ENCODE data around the gene PIH1D1.
A peak's percentile ranks its signal among the peaks of the same experiment; 100 is the strongest.

Gene PIH1D1

DNA sequence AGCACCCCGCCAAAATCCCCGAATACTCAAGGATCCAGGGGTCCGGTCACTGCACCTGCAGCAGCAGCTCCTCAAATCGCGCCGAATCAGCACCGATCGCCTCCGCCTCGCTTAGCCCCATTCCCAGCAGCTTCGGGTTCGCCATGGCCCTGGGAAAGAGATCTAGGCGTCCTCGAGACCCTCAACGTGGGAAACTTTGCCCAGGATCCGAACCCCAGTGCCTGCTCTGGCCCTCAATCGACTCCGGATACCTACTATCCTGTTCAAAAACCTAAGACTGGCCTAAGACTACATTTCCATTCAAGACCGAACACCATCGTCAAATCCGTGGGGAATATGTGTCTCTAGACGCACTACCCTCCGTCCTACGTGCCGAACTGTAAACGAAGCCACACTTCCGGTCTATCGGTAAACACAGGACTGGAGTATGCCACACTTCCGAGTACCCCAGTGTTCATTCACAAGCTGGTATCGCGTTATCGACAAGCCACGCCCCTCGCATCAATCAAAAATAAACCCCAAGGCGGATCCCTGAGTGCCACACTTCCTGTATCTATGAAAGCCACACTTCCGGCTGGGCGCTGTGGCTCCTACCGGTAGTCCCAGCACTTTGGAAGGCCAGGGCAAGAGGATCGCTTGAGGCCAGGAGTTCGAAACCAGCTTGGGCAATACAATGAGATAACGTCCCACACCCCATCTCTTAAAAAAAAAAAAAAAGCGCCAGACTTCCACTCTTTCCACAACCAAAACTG, at the start of gene PIH1D1:
PIH1D1 (minus strand) TSS at position 385 of the 752 bp plus-strand sequence; CDS start at position 145, 240 bp downstream.
- H3K4me3 ChIP-seq (ENCODE audit: low read depth, low read length) = peak within 1 kb of the TSS; percentile 93
- TF ChIP-seq, protein P1, sequence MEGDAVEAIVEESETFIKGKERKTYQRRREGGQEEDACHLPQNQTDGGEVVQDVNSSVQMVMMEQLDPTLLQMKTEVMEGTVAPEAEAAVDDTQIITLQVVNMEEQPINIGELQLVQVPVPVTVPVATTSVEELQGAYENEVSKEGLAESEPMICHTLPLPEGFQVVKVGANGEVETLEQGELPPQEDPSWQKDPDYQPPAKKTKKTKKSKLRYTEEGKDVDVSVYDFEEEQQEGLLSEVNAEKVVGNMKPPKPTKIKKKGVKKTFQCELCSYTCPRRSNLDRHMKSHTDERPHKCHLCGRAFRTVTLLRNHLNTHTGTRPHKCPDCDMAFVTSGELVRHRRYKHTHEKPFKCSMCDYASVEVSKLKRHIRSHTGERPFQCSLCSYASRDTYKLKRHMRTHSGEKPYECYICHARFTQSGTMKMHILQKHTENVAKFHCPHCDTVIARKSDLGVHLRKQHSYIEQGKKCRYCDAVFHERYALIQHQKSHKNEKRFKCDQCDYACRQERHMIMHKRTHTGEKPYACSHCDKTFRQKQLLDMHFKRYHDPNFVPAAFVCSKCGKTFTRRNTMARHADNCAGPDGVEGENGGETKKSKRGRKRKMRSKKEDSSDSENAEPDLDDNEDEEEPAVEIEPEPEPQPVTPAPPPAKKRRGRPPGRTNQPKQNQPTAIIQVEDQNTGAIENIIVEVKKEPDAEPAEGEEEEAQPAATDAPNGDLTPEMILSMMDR (conservative IDR thresholded peaks at IDR 0.05; ENCODE audit: low read depth, low read length) = peak; percentile 36
- DNase-seq (ENCODE audit: low read depth) = peak; percentile 100

DNA sequence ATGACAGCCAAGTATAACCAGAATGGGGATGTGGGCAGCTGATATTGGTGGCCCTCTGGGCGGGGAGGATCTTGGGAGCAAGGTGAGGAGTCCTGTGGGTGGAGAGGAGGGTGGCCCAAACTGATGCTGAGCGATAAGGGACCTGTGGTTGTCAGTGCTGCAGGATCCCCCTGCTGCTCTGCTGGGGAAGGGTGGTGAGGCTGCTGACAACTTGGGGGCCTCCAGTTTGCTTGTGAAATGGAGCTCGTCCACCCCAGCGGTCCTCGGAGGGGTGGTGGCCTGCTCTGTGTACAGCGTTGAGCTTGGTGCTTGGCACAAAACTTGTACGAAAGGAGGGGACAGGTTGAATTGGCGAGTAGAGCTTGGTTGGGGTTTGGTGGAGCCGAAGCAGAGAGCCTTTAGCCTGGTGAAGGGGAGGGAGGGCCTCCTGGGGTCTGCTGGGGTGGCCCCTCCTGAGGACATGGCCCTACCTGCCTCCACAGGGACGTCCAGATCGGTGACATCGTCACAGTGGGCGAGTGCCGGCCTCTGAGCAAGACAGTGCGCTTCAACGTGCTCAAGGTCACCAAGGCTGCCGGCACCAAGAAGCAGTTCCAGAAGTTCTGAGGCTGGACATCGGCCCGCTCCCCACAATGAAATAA, 47.5 kb upstream of the PIH1D1 start:
- no peak overlapping the region for H3K4me3 ChIP-seq (ENCODE audit: low read depth, low read length)
- TF ChIP-seq, protein P1 (conservative IDR thresholded peaks at IDR 0.05; ENCODE audit: low read depth, low read length) = no peak
- DNase-seq (ENCODE audit: low read depth) = no peak

DNA sequence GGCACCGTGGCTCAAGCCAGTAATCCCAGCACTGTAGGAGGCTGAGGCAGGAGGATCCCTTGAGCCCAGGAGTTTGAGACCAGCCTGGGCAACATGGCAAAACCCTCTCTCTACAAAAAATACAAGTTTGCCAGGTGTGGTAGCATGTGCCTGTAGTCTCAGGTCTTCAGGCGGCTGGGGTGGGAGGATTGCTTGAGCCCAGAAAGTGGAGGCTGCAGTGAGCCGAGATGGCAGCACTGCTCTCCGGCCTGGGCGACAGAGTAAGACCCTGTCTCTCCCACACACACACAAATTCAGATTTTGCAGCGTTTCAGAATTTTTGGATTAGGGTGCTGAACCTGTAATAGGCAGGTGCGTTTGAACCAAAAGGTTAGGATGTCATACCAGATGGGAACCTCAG, 46.9 kb upstream of the PIH1D1 start:
- no peak overlapping the region for H3K4me3 ChIP-seq (ENCODE audit: low read depth, low read length)
- TF ChIP-seq, protein P1 (conservative IDR thresholded peaks at IDR 0.05; ENCODE audit: low read depth, low read length) = no peak
- no peak for DNase-seq (ENCODE audit: low read depth)

DNA sequence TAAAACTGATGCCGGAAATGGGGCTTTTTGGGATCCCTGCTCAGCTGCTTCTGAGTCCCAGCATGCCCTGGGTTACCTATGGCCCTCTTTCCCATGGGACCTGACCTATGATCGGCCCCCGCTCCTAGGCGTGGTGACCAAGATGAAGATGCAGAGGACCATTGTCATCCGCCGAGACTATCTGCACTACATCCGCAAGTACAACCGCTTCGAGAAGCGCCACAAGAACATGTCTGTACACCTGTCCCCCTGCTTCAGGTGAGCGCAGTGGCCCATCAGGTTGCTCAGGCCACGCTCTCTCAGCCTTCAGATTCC, 46.1 kb upstream of the PIH1D1 start:
- DNase-seq (ENCODE audit: low read depth) = no peak
- peak overlapping the region; percentile 90 for H3K4me3 ChIP-seq (ENCODE audit: low read depth, low read length)
- TF ChIP-seq, protein P1 (conservative IDR thresholded peaks at IDR 0.05; ENCODE audit: low read depth, low read length) = no peak

DNA sequence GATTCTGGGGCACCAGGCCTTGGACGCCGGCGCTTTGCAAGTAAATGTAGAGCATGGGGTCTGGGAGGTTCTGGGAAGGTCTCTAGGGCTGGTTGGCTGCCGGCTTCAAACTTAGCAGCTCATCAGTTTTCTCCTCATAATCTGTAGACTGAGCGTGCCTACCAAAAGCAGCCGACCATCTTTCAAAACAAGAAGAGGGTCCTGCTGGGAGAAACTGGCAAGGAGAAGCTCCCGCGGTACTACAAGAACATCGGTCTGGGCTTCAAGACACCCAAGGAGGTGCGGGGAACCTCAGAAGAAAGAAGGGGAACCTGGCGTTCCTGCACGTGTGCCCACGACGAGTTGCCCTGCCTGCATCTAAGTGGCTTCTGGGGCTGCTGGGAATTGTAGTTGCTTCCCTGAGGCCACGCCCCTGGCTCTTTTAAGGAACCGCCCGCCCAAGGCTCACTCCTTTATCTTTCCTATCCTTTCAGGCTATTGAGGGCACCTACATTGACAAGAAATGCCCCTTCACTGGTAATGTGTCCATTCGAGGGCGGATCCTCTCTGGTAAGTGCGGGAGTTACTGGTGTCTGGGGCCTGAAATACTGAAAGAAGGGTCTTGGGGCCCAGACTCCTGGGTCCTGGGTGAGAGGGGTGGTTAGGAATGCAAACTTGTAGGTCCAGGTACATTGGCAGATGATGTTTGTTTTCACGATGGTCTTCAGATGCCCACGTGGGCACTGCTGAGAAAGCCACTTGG, 45.6 kb upstream of the PIH1D1 start:
- TF ChIP-seq, protein P1 (conservative IDR thresholded peaks at IDR 0.05; ENCODE audit: low read depth, low read length) = no peak
- DNase-seq (ENCODE audit: low read depth) = peak; percentile 71
- peak overlapping the region; percentile 90 for H3K4me3 ChIP-seq (ENCODE audit: low read depth, low read length)

DNA sequence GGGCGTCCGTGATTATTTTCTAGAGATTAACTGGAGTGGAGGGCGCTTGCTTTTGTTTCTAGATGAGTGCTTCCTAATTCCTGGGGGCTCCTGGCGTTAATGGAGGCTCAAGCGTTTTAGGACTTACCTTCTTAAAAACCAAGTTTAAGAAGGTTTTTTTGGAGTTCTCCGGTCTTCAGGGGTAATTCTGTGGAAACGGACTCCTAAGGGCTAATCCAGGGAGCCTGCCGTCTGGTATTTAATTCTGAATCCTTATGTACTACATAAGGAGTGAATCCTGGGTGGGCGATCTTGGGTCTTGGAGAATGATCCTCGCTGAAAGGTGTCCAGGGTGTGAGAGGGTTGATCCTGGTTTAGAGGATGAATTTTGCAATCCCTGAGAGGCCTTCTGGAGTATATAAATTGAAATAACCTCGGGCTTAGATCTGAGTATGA, 45.0 kb upstream of the PIH1D1 start:
- TF ChIP-seq, protein P1 (conservative IDR thresholded peaks at IDR 0.05; ENCODE audit: low read depth, low read length) = no peak
- H3K4me3 ChIP-seq (ENCODE audit: low read depth, low read length) = peak overlapping the region; percentile 90
- no peak for DNase-seq (ENCODE audit: low read depth)
